Mammary epithelial cell (primary cell): Measurements from ENCODE around the gene PCDHGC4.

Source experiments
- CTCF ChIP-seq, 2 donors: IDR thresholded peaks in 1 of 2; conservative IDR thresholded peaks in 1 of 2; 2 replicates each; pipeline ENCODE4 v1.5.1; 2011 to 2012; ENCODE audit warnings: inconsistent platforms in 2 of 2, low read length in 2 of 2, mild to moderate bottlenecking in 2 of 2, control low read depth in 1 of 2, low read depth in 1 of 2; ENCODE audit not compliant: insufficient read depth in 1 of 2; ENCODE audit errors: extremely low read depth in 1 of 2
- EZH2 ChIP-seq: IDR thresholded peaks from 2 replicates; pipeline ENCODE4 v1.6.1; 2012; ENCODE audit warnings: low read length, inconsistent platforms, borderline replicate concordance

GRCh38 chr5:141514330-141515133, 29.7 kb downstream of the PCDHGC4 start:
- TF ChIP-seq CTCF (conservative IDR thresholded peaks at IDR 0.05 in 1 of 2, IDR thresholded peaks at IDR 0.05 in 1 of 2; ENCODE audit: extremely low read depth in 1 of 2, insufficient read depth in 1 of 2, low read depth in 1 of 2, low read length in 2 of 2) = no peak
- no peak for TF ChIP-seq EZH2
